COLO668 (cell line): ENCODE results near the gene PLCG2.
A peak's percentile ranks its signal among the peaks of the same experiment; 100 is the strongest.
"Not testable (repeated sequence)": the region's sequence is repeated elsewhere in the genome, so short reads cannot be mapped to it uniquely, and the experiment has no call there.

ENCODE experiments used
- DNase-seq: peaks from one replicate; lab custom pipeline; 2025; ENCODE audit not compliant: unreplicated experiment; lab: John Stamatoyannopoulos, UW

Gene PLCG2

GRCh38 chr16:81987706-81988105 is 208.6 kb downstream of the PLCG2 start:
- no peak for DNase-seq

- DNase-seq: no peak
Measured at GRCh38 chr16:81992859-81993258, 213.8 kb downstream of the PLCG2 start.

- peak; percentile 9 for DNase-seq
Measured at GRCh38 chr16:81994485-81994884, 215.4 kb downstream of the PLCG2 start.

GRCh38 chr16:81995651-81996050 is 216.6 kb downstream of the PLCG2 start:
- DNase-seq: no peak

- no peak for DNase-seq
Measured at GRCh38 chr16:81996664-81997509, 217.8 kb downstream of the PLCG2 start.

GRCh38 chr16:81997738-81998137 is 218.6 kb downstream of the PLCG2 start:
- DNase-seq: no peak

- no peak for DNase-seq
Measured at GRCh38 chr16:82002831-82003230, 223.7 kb downstream of the PLCG2 start.

GRCh38 chr16:82004601-82005000 is 225.5 kb downstream of the PLCG2 start:
- DNase-seq: no peak

- no peak for DNase-seq
Measured at GRCh38 chr16:82005027-82005830, 226.1 kb downstream of the PLCG2 start.

- DNase-seq: no peak
Measured at GRCh38 chr16:82006036-82006435, 226.9 kb downstream of the PLCG2 start.

- no peak for DNase-seq
Measured at GRCh38 chr16:82007189-82007588, 228.1 kb downstream of the PLCG2 start.

GRCh38 chr16:82008957-82009592 is 230.0 kb downstream of the PLCG2 start:
- no peak for DNase-seq

- DNase-seq: not testable (repeated sequence)
Measured at GRCh38 chr16:82009789-82010188, 230.7 kb downstream of the PLCG2 start.

GRCh38 chr16:82010649-82011048 is 231.6 kb downstream of the PLCG2 start:
- DNase-seq: no peak

GRCh38 chr16:82011199-82011641 is 232.1 kb downstream of the PLCG2 start, which contains the start of gene SDR42E1:
Gene SDR42E1, minus strand, starts transcription at chr16:82011470. Its CDS starts 10,612 bp downstream, at chr16:82000858.
- DNase-seq: peak; percentile 93
